MCF 10A (cell line): ENCODE results near the gene TLK1. TPM values are rescaled to one million over a fixed set of nuclear protein-coding genes. Genes with fewer than 3 reads are reported as not detected.
"Not testable (repeated sequence)": the region's sequence is repeated elsewhere in the genome, so short reads cannot be mapped to it uniquely, and the experiment has no call there.

Source experiments
- BruUV-seq: library from RNA; stranded (reverse); fragments of 400-500 nt; replicated peaks from 2 replicates; lab custom pipeline; 2021; lab: Mats Ljungman, UMichigan
- CTCF ChIA-PET: fragments of 300-600 bp; sonication (Branson Sonifier 250); formaldehyde crosslinking; extraction: SDS; loops from one replicate; lab custom pipeline; 2021; ENCODE audit warnings: antibody characterized with exemption, inconsistent platforms; lab: Yijun Ruan, JAX
- POLR2A ChIA-PET: fragments of 300-600, 350-650 bp; sonication (Branson Sonifier 250); formaldehyde crosslinking; extraction: SDS; loops from one replicate; lab custom pipeline; 2020; ENCODE audit warnings: antibody characterized with exemption, inconsistent platforms; lab: Yijun Ruan, JAX
- DNase-seq: peaks from one replicate; pipeline ENCODE4 v3.0.0-alpha.2; 2018; ENCODE audit not compliant: unreplicated experiment
- H3K27ac Mint-ChIP-seq: one replicate; pipeline ENCODE4 v1.8.0; 2022; ENCODE audit warnings: mild to moderate bottlenecking, low read depth, mixed read lengths; ENCODE audit not compliant: unreplicated experiment
- H3K27me3 Mint-ChIP-seq: one replicate; pipeline ENCODE4 v1.8.0; 2022; ENCODE audit warnings: mixed read lengths; ENCODE audit not compliant: insufficient read depth, unreplicated experiment
- H3K36me3 Mint-ChIP-seq: one replicate; pipeline ENCODE4 v1.8.0; 2022; ENCODE audit warnings: mild to moderate bottlenecking, moderate library complexity, mixed read lengths; ENCODE audit not compliant: insufficient read depth, unreplicated experiment
- H3K4me1 Mint-ChIP-seq: one replicate; pipeline ENCODE4 v1.8.0; 2022; ENCODE audit warnings: mixed read lengths; ENCODE audit not compliant: insufficient read depth, unreplicated experiment
- H3K4me3 Mint-ChIP-seq: one replicate; pipeline ENCODE4 v1.8.0; 2022; ENCODE audit warnings: mild to moderate bottlenecking, moderate library complexity, mixed read lengths; ENCODE audit not compliant: unreplicated experiment
- H3K9me3 Mint-ChIP-seq: one replicate; pipeline ENCODE4 v1.8.0; 2022; ENCODE audit warnings: mixed read lengths; ENCODE audit not compliant: unreplicated experiment
- CTCF ChIP-seq: fragments of 200-600 bp; IDR thresholded peaks from one replicate; pipeline ENCODE4 v1.8.0; 2022; ENCODE audit warnings: antibody characterized with exemption, mild to moderate bottlenecking; ENCODE audit not compliant: unreplicated experiment
- intact Hi-C: fragments of 100-400 bp; cut with micrococcal nuclease; formaldehyde crosslinking; loops from 2 replicates; pipeline ENCODE4 v1.14.1; 2022
- total RNA-seq: library from RNA; stranded (reverse); gene quantifications from 2 replicates; pipeline ENCODE4 v1.2.3, GENCODE V29; 2022

The TLK1 gene
- total RNA-seq, 1 experiment from 2014 or later, result 60.6 TPM

- no peak overlapping the region for H3K4me3 Mint-ChIP-seq
- no peak overlapping the region for H3K27ac Mint-ChIP-seq
- DNase-seq, result no peak
- intact Hi-C loops, result no loop called here
- CTCF ChIA-PET, result no interaction called here
- no peak for TF ChIP-seq CTCF
- BruUV-seq, result no TSS peak
- no peaks in the 10 kb centered on the region for H3K4me1 Mint-ChIP-seq
- POLR2A ChIA-PET, result no interaction called here
- no peaks in the 10 kb centered on the region for H3K36me3 Mint-ChIP-seq
- no peaks in the 10 kb centered on the region for H3K9me3 Mint-ChIP-seq
- H3K27me3 Mint-ChIP-seq, result no peaks in the 10 kb centered on the region
Observed at GRCh38 chr2:171167352-171167997, 6.8 kb upstream of the TLK1 start.

GRCh38 chr2:171166328-171166983 lies 5.8 kb upstream of the TLK1 start:
- Mint-ChIP-seq H3K4me3 (no peak overlapping the region), H3K9me3 (no peaks in the 10 kb centered on the region), H3K36me3 (peaks cover 4% of the 10 kb centered on the region), H3K4me1 (peaks cover 6% of the 10 kb centered on the region), H3K27ac (no peak overlapping the region), H3K27me3 (no peaks in the 10 kb centered on the region)
- ChIA-PET POLR2A (no interaction called here), CTCF (no interaction called here)
- intact Hi-C loops, result no loop called here
- no peak for TF ChIP-seq CTCF
- DNase-seq, result no peak
- no TSS peak for BruUV-seq

GRCh38 chr2:171165967-171166327 lies 5.3 kb upstream of the TLK1 start:
- Mint-ChIP-seq H3K36me3 (peaks cover 7% of the 10 kb centered on the region), H3K27ac (no peak overlapping the region), H3K4me3 (no peak overlapping the region), H3K4me1 (peaks cover 10% of the 10 kb centered on the region), H3K9me3 (no peaks in the 10 kb centered on the region), H3K27me3 (no peaks in the 10 kb centered on the region)
- POLR2A ChIA-PET, result no interaction called here
- intact Hi-C loops, result no loop called here
- no TSS peak for BruUV-seq
- CTCF ChIA-PET, result no interaction called here
- TF ChIP-seq CTCF, result no peak
- DNase-seq, result no peak

GRCh38 chr2:171163261-171163660 lies 2.6 kb upstream of the TLK1 start:
- intact Hi-C loops, result loop anchor here (5.0 kb wide), 1 partner anchor 269 kb away; the partner anchor contains the start of genes DCAF17 and METTL8
- Mint-ChIP-seq H3K36me3 (peaks cover 7% of the 10 kb centered on the region), H3K27ac (no peak overlapping the region), H3K4me3 (no peak overlapping the region), H3K9me3 (no peaks in the 10 kb centered on the region), H3K27me3 (no peaks in the 10 kb centered on the region), H3K4me1 (peaks cover 10% of the 10 kb centered on the region)
- ChIA-PET POLR2A (interaction anchor here (0.8 to 2.1 kb wide), 2 partner anchors 11 to 271 kb away, joined by 5 read pairs; partner anchors contain the start of genes DCAF17 and METTL8), CTCF (interaction anchor here (0.6 to 0.7 kb wide), 3 partner anchors 9 to 68 kb away, joined by 3 to 5 read pairs (median 3); no protein-coding TSS in a partner anchor)
- TF ChIP-seq CTCF, result no peak
- DNase-seq, result no peak
- no TSS peak for BruUV-seq

- intact Hi-C loops, result loop anchor here (5.0 kb wide), 1 partner anchor 270 kb away; the partner anchor contains the start of genes DCAF17 and METTL8
- not testable (repeated sequence) for H3K4me1 Mint-ChIP-seq, H3K9me3 Mint-ChIP-seq, H3K27me3 Mint-ChIP-seq, BruUV-seq, H3K36me3 Mint-ChIP-seq, H3K27ac Mint-ChIP-seq, DNase-seq
- POLR2A ChIA-PET, result interaction anchor here (0.8 to 2.1 kb wide), 2 partner anchors 11 to 271 kb away, joined by 5 read pairs; partner anchors contain the start of genes DCAF17 and METTL8
- CTCF ChIA-PET, result interaction anchor here (0.6 to 1.8 kb wide), 3 partner anchors 22 to 254 kb away, joined by 3 to 8 read pairs (median 5); no protein-coding TSS in a partner anchor
- peak overlapping the region; percentile 31 for H3K4me3 Mint-ChIP-seq
Observed at GRCh38 chr2:171162522-171163197, 2.0 kb upstream of the TLK1 start.
